ENCODE results near the gene NUP210.

Gene NUP210

DNA sequence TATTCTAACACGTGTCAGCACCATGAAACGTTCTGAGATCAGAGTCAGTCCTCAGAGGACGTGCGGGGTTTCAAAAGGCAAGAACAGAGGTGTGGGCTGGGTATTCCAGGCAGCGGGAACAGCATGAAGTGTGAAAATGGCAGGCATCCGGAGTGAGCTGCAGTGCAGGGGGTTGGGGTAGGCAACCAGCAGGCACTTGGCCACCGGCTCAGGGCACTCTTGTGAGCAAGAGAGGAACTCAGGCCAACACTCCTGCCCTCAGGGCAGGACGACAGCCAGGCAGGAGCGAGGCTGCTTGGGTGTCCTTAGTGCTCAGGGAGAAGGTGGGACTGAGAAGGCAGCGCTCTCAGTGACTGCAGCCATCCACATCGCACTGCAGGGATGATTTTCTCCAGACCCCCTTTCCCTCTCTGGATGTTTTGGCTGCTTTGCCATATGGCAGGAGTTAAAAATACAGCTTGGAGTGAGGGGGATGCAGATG is 151.1 kb downstream of the NUP210 start:
- DNase-seq (ENCODE audit: low read depth in 1 of 2, low spot score in 1 of 2) = peak in 1 of 2 experiments; percentile 41
- TF ChIP-seq JUND (IDR thresholded peaks at IDR 0.05; ENCODE audit: low read depth) = no peak
- in situ Hi-C loops (cut with HindIII; ENCODE audit: low pct_unique_long_range_greater_than_20kb, low sequenced_read_pairs) = no loop called here

DNA sequence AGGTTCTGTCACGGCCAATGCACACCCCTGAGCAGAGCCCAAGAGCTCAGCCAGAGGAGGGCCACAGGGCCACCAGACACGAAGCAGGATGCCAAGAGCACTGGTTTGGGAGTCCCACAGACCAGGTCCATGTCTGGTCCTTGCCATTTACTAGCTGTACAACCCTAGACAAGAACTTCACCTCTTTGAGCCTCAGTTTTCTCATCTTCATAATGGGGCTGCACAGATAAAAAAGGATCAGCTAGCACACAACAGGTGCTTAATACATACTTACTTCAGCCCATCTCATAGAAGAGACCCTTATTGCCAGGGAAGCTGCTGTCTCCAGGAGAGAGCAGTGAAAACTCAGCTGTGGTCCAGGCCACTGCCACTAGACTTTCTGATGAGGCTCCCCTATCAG is 152.0 kb downstream of the NUP210 start:
- no peak for TF ChIP-seq JUND (IDR thresholded peaks at IDR 0.05; ENCODE audit: low read depth)
- in situ Hi-C loops (cut with HindIII; ENCODE audit: low pct_unique_long_range_greater_than_20kb, low sequenced_read_pairs) = no loop called here
- DNase-seq (ENCODE audit: low read depth in 1 of 2, low spot score in 1 of 2) = no peak

- TF ChIP-seq JUND (IDR thresholded peaks at IDR 0.05; ENCODE audit: low read depth) = no peak
- no peak for DNase-seq (ENCODE audit: low read depth in 1 of 2, low spot score in 1 of 2)
- in situ Hi-C loops (cut with HindIII; ENCODE audit: low pct_unique_long_range_greater_than_20kb, low sequenced_read_pairs) = no loop called here
Observed at GRCh38 chr3:13266651-13267362, 153.3 kb downstream of the NUP210 start.
